HG03064 (cell line): ENCODE measurements around the gene PMM1.

Experiments used
- ATAC-seq: cut with Tn5 transposase; IDR thresholded peaks from one replicate; pipeline ENCODE4 v1.9.1; 2021; ENCODE audit warnings: low read depth; ENCODE audit not compliant: unreplicated experiment

Gene PMM1

GRCh38 chr22:41540365-41540764 lies 49.3 kb downstream of the PMM1 start:
- no peak for ATAC-seq

- no peak for ATAC-seq
Measured at GRCh38 chr22:41540006-41540315, 49.7 kb downstream of the PMM1 start.

- ATAC-seq: no peak
Measured at GRCh38 chr22:41539146-41540005, 50.3 kb downstream of the PMM1 start.

- ATAC-seq: no peak
Measured at GRCh38 chr22:41538583-41538982, 51.1 kb downstream of the PMM1 start.

- no peak for ATAC-seq
Measured at GRCh38 chr22:41537203-41537602, 52.4 kb downstream of the PMM1 start.

DNA sequence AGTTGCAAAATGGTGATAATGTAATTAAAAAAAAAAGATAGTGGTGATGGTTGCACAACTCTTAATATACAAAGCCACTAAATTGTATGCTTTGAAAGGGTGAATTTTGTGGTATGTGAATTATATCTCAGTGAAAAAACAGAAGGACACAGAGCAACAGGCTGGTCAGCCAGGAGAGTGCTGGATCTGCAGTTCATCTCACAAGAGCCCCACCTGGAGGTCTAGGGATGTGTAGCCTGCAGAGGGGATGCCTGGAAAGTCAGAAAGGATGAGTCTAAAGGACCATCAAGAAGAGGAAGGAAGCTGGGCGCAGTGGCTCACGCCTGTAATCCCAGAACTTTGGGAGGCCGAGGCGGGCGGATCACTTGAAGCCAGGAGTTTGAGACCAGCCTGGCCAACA lies 54.4 kb downstream of the PMM1 start:
- no peak for ATAC-seq

DNA sequence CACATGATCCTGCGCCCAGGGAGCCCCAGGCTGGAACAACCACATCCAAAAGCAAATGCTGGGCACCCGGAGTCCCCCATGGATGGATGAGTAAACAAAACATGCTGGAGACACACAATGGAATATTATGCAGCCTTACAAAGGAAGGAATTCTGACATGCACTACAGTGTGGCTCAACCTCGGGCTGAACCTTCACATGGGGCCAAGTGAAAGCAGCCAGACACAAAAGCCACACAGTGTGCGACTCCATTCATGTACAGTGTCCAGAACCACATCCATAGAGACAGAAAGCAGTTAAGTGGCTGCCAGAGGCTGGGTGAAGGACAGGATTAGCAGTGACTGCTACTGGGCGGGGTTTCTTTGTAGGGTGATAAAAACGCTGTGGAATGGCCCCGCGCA lies 55.4 kb downstream of the PMM1 start:
- ATAC-seq: no peak

DNA sequence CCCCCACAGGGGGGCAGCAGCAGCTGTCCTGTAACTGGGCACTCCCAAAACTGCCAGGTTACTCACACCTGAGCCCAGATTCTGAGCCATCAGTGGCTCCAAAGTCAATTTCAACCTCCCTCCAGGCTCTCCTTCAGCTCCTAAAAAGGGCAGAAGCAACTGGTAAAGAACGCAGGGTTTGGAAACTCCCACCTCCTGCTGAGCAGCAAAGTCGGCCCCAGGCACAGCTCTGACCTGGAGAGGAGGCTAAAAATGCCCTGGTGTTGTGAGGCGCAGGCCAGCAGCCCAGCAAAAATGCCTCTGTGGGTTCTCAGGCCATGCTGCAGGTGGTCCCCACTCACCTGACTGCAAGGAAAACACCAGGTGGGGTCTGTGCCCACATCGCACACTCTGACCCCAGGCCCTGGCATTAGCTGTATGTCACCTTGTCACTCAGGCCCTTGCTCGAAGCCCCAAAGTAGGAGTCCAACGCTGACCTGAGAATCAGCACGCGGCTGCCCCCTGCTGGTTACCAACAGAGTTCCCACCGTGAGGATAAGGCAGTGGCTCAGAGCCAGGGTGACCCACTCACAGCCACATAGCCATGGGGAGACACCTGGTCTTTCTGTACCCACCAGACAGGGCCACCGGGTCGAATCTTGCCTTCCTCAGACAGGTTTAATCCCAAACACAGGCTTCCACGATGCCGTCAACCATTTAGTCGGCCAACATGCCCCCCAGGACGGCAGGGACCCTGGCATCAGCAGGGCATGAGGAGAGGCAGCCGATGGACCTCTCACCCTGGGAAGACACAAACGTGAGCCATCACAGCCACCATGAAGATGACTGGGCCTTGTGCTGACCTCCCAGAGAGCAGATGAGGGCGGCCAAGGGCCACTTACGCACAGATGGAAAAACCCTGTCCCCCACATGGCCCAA lies 56.5 kb downstream of the PMM1 start:
- ATAC-seq: no peak

- ATAC-seq: no peak
Measured at GRCh38 chr22:41531715-41532477, 57.7 kb downstream of the PMM1 start.

- ATAC-seq: no peak
Measured at GRCh38 chr22:41530890-41531714, 58.5 kb downstream of the PMM1 start.

DNA sequence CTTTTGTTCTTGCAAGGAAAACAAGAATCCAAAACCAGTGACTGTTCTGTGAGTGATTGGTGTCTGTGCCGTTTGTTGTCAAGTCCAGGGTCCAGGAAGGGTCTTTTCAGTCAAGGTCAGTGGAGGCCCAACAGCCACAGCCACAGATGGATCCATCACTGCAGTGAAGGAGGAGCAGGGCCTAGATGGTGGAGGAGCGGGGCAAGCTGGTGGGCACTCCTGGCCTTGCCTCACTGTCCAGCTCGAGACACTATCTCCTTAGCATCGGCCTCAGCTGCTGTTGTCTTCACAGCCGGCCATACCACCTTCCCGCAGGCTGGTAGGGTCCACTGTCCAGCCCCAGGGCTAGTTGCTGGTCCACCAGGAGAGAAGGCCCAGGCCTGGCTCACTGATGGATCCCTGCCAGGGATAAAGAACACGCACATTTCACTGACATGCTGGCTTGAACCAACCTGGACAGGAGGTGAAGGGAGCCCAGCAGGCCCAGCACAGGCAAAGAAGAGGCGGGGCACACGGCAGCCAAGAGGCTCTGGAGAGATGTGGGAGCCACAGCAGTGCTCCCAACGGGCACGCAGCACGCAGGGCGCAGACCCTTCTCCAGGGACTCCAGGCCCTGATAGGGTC lies 60.6 kb downstream of the PMM1 start:
- ATAC-seq: no peak

GRCh38 chr22:41528132-41528766 lies 61.4 kb downstream of the PMM1 start:
- ATAC-seq: no peak
